GM18502 (cell line): ENCODE data around the gene FBXL13.
"Not testable (repeated sequence)": the region's sequence is repeated elsewhere in the genome, so short reads cannot be mapped to it uniquely, and the experiment has no call there.

ENCODE experiments used
- ATAC-seq: cut with Tn5 transposase; IDR thresholded peaks from one replicate; pipeline ENCODE4 v1.9.1; 2021; ENCODE audit warnings: mild to moderate bottlenecking; ENCODE audit not compliant: unreplicated experiment, poor library complexity

The FBXL13 gene

DNA sequence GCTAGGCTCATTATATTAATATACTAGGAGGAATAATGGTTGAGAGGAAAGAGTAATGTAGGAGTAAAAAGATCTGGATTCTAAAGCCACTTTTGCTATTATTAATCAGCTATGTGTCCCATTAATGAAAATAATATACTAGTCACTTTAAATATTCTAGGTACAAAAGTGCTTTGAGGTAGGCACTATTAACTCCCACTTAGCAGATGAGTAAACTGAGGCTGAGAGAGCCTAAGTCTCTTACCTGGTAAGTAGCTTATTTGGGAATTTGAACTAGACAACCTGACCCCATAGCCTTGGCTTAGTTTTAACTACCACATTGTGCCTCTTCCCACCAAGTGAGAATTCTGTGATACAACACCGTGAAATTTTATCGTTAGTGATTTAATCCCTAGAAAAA lies 6.3 kb upstream of the FBXL13 start:
- ATAC-seq, result no peak

DNA sequence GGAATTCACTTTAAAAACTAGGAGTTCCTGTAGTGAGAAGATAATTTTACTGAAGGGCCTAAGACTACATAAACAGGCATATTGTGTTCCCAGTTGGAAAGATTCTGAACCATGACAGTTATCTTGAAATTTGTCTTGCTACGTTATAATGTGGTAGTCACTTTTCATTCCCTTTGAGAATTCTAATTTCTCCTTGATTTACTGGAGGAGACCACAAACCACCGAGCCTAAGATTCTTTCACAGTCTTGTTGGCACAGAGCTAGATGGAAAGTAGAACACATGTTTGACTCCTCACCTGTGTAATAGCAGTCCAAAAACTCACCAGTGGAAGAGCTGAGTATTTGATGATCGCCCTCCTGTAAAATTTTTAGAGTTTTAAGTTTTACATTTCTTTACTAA lies 5.2 kb upstream of the FBXL13 start:
- ATAC-seq, result no peak

DNA sequence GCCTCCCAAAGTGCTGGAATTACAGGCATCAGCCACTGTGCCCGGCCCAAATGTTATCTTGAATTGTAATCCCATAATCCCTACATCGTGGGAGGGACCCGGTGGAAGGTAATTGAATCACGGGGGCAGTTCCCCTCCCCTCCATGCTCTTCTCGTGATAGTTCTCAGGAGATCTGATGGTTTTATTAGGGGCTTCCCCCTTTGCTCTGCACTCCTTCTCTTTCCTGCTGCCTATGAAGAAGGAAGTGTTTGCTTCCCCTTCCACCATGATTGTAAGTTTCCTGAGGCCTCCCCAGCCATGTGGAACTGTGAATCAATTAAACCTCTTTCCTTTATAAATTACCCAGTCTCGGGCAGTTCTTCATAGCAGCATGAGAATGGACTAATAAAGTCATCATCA lies 3.6 kb upstream of the FBXL13 start:
- not testable (repeated sequence) for ATAC-seq

DNA sequence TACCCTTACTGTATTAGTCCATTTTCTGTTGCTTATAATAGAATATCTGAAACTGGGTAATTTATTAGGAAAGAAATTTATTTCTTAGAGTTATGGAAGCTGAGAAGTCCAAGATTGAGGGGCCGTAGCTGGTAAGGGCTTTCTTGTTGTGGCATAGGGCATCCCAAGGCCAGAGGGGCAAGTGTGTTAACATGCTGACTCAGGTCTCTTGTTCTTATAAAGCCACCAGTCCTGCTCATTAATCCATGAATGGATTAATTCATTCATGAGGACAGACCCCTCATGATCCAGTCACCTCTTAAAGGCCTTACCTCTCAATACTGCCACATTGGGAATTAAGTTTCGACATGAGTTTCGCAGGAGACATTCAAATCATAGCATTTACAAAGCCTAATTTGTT lies 2.7 kb upstream of the FBXL13 start:
- ATAC-seq, result no peak

DNA sequence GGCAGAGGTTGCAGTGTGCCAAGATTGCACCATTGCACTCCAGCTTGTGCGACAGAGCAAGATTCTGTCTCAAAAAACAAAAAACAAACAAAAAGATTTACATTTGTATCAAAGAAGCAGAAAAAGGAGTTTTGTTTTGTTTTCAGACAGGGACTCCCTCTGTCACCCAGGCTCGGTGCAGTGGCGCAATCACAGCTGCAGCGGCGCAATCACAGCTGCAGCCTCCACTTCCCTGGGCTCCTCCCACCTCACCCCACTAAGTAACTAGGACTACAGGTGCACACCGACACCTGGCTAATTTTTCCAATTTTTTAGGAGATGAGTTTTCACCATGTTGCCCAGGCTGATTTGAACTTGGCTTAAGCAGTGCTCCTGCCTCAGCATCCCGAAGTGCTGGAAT lies 2.2 kb upstream of the FBXL13 start:
- ATAC-seq, result no peak

DNA sequence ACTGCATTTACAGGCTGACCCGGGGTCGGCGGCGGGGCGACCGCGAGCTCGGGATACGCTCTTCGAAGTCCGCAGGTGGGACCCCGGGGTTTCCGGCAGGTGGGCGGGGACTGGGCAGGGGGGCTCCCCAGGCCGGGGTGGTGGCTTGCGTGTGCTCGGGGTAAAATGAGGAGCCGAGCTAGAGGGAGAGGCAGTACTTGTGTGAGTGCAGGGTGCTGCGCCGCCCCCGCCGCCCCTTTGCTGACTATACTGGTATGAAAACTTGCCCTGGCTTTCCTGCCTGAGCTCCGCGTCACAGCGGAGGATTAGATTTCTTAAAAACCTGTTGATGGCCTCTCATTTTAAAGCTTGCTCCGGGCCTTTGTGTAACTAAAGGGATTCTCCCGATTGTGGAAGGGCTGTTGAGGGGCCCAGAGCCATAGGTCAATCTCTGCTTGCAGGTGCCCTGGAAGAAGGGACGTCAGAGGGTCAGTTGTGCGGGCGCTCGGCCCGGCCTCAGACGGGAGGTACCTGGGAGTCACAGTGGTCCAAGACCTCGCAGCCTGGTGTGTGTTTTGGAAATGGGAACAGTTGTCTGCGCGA lies 832 bp upstream of the FBXL13 start:
- peak; percentile 57 for ATAC-seq

DNA sequence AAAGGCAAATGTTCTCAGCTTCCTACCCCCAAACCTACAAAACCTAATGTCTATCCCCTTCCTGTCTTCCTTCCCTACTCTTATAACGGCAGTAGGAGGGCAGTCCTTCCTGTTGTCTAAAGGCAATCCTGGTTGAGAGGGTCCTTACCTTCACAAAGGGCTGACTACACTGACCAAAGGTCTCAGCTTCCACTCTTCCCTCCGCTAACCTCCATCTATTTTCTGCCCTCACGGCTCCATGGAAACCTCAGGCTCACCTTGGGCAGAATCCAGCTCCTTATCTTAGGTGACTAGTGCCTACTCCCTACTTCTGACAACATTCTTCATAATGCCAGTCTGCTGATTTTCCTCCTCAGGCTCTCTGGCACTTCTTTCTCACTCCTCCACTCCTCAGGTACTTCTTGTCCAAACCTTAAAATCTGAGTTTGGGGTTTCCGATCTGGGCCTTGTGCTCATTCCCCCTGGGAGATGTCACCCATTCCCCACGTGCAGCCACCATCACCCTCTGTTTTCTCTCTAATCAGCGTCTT lies 542 bp downstream of the FBXL13 start:
- no peak for ATAC-seq

DNA sequence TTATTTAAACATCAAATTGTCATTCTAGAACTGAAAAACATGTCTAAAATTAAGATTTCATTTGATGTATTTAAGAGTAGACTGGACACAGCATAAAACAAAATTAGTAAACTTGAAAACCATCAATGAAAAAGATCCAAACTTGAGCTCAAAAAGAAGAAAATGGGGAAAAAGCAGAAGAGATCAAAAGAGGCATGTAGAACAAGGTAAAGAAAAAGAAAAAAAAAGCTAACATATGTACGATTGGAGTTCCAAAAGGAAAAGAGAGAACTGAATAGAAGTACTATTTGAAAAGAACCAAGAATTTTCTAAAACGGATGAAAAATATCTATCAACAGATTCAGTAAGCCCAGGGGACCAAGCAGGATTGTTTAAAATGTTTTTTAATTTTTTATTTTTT lies 3.6 kb downstream of the FBXL13 start:
- no peak for ATAC-seq

DNA sequence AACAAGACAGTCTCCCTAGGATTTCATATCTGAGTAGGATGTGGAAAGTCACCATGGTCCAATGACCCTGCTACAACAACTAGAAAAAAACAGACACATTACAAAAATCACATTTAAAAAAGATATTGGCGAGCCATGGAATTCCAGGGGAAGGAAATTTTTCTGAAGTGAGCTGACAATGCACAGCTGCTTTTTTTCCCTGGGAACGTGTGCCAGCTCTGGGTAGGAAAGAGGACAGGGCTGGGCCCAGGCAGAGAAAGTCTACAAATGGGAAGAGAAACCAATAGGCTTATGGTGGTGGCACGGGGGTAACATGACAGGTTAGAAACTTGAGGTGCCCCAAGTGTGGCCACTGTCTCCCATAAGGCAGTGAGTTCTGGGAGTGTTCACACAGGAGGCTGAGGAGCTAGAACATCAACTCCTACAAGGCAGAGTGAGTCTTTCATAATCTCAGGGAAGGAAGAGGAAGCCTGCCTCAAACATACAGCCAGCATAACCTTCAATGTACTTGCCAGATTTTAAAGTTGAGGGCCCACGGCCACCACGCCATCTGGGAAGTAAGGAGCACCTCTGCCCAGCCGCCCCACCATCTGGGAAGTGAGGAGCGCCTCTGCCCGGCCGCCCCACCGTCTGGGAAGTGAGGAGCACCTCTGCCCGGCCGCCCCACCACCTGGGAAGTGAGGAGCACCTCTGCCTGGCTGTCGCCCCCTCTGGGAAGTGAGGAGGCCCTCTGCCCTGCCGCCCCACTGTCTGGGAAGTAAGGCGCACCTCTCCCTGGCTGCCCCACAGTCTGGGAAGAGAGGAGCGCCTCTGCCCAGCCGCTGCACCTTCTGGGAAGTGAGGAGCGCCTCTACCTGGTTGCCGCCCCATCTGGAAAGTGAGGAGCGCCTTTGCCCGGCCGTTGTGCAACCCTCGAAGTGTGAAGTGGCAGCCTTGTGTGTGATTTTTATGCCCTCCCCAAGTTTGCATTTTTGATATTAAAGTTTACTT lies 5.9 kb downstream of the FBXL13 start:
- no peak for ATAC-seq

DNA sequence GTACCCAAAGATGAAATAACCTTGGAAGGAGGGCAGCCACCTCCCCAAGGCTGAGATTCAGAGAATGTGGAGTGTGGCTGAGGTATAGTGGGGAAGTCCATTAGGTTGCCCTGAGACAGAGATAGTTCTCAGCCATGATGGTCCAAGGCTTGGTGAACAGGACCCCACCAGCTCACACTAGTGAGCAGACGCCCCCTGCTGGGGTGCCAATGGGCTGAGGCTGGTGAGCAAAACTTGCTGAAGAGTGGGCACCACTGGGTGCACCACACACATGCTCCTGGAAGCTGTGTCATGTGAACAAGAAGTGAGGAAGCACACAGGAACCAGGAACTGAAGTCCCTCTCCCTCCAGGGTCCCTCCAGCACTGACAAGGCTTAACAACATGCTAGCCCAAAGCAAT lies 8.9 kb downstream of the FBXL13 start:
- peak; percentile 50 for ATAC-seq

DNA sequence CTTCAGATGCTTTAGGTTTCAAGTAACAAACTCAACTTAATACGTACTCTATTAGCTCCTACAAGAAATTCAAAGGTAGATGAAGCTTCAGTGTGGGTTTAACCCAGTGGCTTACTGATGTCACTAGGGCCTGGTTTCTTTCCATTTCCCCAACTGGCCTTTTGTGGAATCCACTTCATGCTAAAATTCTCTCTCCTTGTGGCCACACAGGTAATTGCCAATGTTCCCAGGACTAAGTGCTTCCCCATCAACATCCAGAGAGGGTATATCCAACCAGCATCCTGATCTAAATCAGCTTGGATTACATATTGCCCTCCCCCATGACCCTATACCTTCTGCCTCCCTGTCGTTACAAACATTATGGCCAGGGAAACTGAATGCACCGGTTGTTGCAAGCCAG lies 10.7 kb downstream of the FBXL13 start:
- no peak for ATAC-seq

DNA sequence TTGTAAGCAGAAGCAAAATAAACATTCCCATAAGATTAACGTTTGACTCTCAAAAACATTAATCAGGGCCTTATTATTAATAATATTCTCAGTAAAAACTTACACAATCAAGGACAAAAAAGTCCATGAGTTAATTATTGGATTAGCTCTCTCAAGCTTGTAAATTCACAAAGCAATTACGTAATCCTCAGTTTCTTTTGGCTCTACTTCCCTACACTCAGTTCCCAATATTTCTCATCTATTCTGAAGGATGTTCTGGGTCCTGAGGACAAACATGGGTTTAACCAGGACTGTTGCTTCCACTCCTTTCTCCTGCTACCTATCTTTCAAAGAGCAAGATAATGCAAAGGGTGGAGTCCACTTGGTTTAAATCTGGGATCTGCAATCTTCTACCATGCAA lies 15.1 kb downstream of the FBXL13 start:
- no peak for ATAC-seq

DNA sequence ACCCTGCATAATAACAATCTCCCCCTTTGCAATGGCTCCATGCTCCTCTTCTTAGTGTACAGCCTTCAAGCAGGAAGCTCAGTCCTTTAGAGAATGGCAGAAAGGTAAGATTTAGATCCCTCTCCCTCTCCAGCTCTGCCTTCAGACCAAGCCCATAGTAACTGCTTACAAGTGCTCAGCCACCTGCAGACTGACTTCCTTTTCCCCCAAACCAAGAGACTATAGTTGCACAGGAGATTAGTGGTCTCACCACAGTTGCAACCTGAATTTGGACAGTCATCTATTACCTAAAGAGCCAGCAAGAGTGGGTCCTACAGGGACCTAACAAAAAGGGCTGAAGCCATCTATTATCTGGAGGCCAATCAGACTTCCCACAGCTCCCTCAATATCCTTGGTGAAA lies 16.5 kb downstream of the FBXL13 start:
- no peak for ATAC-seq

DNA sequence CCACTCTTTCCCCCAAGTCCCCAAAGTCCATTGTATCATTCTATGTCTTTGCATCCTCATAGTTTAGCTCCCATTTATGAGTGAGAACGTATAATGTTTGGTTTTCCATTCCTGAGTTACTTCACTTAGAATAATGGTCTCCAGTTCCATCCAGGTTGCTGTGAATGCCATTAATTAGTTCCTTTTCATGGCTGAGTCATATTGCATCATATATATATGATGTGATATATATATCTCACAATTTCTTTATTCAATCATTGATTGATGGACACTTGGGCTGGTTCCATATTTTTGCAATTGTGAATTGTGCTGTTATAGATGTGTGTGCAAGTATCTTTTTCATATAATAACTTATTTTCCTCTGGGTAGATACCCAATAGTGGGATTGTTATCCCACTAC lies 18.6 kb downstream of the FBXL13 start:
- ATAC-seq, result not testable (repeated sequence)

DNA sequence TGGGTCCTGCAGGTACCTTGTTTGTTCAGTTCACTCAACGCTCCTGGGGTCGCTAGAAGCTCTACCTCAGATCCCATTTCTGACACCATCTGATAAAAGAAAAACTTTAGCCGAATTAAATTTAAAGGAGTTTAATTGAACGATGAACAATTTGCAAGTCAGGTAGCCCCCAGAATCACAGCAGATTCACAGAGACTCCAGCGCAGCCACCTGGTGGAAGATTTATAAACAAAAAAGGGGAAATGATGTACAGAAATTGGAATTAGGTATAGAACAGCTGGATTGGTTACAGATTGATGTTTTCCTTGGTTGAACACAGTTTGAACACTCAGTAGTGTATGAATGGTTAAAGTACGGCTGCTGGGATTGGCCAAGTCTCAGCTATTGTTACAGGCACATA lies 23.1 kb downstream of the FBXL13 start:
- ATAC-seq, result no peak

DNA sequence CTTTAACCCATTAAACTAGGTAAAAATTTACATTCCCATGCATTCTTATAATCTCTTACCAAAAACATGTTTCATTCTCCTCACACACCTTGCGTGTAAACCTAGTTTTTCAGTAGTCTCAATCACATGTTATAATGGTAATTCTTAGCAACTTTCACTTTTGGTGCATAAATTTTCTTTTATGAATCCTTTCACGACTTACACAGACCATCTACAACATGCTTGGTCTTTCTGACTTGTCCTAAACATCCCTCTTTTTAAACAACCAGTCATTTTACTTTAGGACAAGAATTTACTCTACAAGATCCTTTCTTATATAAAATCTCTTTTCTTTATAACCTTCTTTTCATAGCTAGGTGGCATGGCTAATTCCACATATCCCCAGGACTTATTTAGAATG lies 25.8 kb downstream of the FBXL13 start:
- no peak for ATAC-seq

DNA sequence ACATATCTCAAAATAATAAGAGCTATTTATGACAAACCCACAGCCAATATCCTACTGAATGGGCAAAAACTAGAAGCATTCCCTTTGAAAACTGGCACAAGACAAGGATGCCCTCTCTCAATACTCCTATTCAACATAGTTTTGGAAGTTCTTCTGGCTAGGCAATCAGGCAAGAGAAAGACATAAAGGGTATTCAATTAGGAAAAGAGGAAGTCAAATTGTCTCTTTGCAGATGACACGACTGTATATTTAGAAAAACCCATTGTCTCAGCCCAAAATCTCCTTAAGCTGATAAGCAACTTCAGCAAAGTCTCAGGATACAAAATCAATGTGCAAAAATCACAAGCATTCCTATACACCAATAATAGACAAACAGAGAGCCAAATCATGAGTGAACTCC lies 32.8 kb downstream of the FBXL13 start:
- not testable (repeated sequence) for ATAC-seq

DNA sequence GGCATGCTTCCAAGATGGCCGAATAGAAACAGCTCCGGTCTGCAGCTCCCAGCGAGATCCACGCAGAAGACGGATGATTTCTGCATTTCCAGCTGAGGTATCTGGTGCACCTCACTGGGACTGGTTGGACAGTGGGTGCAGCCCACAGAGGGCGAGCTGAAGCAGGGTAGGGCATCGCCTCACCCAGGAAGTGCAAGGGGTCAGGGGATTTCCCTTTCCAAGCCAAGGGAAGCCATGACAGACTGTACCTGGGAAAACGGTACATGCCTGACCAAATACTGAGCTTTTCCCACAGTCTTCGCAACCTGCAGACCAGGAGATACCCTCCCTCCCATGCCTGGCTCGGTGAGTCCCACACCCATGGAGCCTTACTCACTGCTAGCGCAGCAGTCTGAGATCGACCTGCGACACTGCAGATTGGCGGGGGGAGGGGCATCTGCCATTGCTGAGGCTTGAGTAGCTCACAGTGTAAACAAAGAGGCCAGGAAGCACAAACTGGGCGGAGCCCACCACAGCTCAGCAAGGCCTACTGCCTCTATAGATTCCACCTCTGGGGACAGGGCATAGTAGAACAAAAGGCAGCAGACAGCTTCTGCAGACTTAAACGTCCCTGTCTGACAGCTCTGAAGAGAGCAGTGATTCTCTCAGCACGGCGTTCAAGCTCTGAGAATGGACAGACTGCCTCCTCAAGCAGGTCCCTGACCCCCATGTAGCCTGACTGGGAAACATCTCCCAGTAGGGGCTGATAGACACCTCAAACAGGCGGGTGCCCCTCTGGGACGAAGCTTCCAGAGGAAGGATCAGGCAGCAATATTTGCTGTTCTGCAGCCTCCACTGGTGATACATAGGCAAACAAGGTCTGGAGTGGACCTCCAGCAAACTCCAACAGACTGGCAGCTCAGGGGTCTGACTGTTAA lies 36.5 kb downstream of the FBXL13 start:
- not testable (repeated sequence) for ATAC-seq

DNA sequence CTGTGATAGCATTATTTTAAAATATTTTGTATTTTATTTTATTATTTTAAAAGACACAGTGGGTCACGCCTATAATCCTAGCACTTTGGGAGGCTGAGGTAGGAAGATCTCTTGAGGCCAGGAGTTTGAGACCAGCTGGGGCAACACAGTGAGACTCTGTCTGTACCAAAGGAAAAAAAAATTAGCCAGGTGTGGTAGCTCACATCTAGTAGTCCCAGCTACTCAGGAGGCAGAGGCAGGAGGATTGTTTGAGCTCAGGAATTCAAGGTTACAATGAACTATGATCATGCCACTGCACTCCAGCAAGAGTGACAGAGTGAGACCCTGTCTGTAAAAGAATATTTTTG lies 37.1 kb downstream of the FBXL13 start:
- ATAC-seq, result no peak

DNA sequence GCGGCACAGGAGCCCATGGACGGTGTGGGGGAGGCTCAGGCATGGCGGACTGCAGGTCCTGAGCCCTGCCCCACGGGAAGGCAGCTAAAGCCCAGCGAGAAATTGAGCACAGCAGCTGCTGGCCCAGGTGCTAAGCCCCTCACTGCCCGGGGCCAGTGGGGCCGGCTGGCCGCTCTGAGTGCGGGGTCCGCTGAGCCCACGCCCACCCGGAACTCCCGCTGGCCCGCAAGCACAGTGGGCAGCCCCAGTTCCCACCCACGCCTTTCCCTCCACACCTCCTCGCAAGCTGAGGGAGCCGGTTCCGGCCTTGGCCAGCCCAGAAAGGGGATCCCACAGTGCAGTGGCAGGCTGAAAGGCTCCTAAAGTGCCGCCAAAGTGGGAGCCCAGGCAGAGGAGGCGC lies 40.3 kb downstream of the FBXL13 start:
- not testable (repeated sequence) for ATAC-seq

DNA sequence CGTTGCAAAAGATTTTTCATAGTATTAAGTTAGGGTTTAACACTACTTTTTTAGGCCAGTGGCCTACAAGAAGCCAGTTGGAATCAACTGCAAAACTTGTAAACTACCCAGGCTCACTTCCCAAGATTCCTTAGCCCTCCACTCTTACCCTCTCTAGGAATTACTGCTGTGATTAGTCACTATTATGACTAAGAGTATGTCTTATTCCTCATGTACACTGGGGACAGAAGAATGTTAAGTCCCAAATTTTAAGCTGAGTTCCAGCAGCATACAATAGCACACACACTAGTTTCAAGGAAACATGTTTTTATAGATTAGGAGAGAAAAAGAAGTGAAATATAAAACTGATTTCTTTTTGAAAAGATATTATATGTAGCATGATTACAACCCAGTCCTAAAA lies 42.8 kb downstream of the FBXL13 start:
- ATAC-seq, result no peak
